ENCODE results near the gene ARHGEF1. TPM values are rescaled to one million over a fixed set of nuclear protein-coding genes. Genes with fewer than 3 reads are reported as not detected.

The ARHGEF1 gene
- total and polyA plus RNA-seq, 12 donors = 7.3 to 443 (median 54.1) TPM

DNA sequence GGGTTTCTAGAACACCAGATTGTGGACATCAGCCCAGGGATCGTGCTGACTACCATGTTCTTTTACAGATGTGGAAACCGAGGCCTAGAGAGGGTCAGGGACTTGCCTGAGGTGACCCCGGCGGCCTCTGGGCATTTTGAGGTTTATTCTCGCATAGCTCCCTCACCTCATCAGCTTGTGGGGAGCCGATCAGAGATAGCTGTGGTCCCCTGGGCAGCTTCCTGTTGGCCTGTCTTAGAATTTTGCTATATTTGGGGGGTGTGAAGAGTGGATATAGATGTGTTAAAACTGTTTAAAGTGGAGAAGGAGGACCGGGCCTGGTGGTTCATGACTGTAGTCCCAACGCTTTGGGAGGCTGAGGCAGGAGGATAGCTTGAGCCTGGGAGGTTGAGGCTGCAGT is 6.9 kb downstream of the ARHGEF1 start:
- no peak for TF ChIP-seq CTCF (IDR thresholded peaks at IDR 0.05)
- no peak for TF ChIP-seq POLR2A (IDR thresholded peaks at IDR 0.05)
- Histone ChIP-seq H3K27ac (no peak overlapping the region), H3K27me3 (no peaks in the 10 kb centered on the region), H3K4me3 (no peak overlapping the region), H3K9me3 (replicated peaks in 1 of 3) (no peaks in the 10 kb centered on the region), H3K36me3 (replicated peaks in 1 of 2) (peaks cover 0 to 37% of the 10 kb centered on the region in 2 donors), H3K4me1 (replicated peaks in 1 of 2) (peaks cover 0 to 3% of the 10 kb centered on the region in 2 donors)
- WGBS, 4 donors = 90 to 92% (median 91%) methylated on average over 8 of the region's 8 CpGs
- intact Hi-C loops (cut with DNase I) = loop anchor here in 1 of 2 donors (10.0 kb wide), 1 partner anchor 45 kb away; no protein-coding TSS in a partner anchor
- DNase-seq = no peak

DNA sequence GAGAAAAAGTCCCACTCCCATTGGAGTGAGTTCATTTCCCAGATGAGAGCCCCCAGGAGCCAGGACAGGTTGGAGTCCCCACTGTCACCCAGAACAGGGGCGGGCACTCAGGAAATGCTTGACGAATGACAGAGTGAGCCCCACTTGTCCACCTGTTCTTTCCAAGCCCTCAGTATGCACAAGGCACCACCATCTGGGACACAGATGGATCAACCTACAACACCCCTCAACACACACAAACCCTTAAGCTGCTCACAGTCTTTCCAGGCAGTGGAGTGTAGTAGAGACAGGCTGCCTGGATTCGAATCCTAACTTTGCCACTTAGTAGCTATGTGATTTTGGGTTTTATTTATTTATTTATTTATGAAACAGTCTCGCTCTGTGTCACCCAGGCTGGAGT is 8.0 kb downstream of the ARHGEF1 start:
- Histone ChIP-seq H3K4me1 (replicated peaks in 1 of 2) (no peaks in the 10 kb centered on the region), H3K36me3 (replicated peaks in 1 of 2) (peaks cover 0 to 47% of the 10 kb centered on the region in 2 donors), H3K9me3 (replicated peaks in 1 of 3) (no peaks in the 10 kb centered on the region), H3K4me3 (no peak overlapping the region), H3K27ac (no peak overlapping the region), H3K27me3 (no peaks in the 10 kb centered on the region)
- WGBS, 4 donors = 93 to 97% (median 96%) methylated on average over 4 of the region's 4 CpGs
- intact Hi-C loops (cut with DNase I) = no loop called here
- DNase-seq = no peak
- no peak for TF ChIP-seq CTCF (IDR thresholded peaks at IDR 0.05)
- TF ChIP-seq POLR2A (IDR thresholded peaks at IDR 0.05) = no peak

DNA sequence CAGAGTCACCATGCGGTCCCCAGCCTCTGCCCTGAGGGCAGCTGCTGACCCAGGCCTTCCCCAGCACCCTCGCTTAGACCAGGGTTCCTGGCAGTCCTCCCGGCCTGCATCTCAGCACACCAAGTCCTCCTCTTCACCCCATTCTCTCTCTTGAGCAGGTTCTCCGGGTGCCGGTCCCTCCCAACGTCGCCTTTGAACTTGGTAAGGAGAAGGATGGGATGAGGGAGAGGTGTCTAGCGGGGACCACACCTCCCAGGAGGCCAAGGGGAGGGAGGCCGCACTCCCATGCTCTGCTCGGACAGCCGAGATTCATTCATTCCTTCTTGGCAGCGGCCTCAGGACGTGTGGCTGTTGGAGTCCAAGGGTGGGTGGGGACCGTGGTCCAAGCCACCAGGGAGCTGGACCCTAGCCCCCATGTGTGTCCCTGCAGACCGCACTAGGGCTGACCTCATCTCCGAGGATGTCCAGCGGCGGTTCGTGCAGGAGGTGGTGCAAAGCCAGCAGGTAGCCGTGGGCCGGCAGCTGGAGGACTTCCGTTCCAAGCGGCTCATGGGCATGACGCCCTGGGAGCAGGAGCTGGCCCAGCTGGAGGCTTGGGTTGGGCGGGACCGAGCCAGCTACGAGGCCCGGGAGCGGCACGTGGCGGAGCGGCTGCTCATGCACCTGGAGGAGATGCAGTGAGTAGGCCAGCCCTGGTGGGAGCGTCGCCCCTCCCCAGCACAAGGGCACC is 9.4 kb downstream of the ARHGEF1 start:
- Histone ChIP-seq H3K4me3 (no peak overlapping the region), H3K27ac (no peak overlapping the region), H3K9me3 (replicated peaks in 1 of 3) (no peaks in the 10 kb centered on the region), H3K36me3 (replicated peaks in 1 of 2) (peaks cover 0 to 51% of the 10 kb centered on the region in 2 donors), H3K4me1 (replicated peaks in 1 of 2) (no peaks in the 10 kb centered on the region), H3K27me3 (no peaks in the 10 kb centered on the region)
- DNase-seq = no peak
- intact Hi-C loops (cut with DNase I) = no loop called here
- WGBS, 4 donors = 91 to 94% (median 93%) methylated on average over 7 to 34 of the region's 34 CpGs
- TF ChIP-seq CTCF (IDR thresholded peaks at IDR 0.05) = no peak
- no peak for TF ChIP-seq POLR2A (IDR thresholded peaks at IDR 0.05)

DNA sequence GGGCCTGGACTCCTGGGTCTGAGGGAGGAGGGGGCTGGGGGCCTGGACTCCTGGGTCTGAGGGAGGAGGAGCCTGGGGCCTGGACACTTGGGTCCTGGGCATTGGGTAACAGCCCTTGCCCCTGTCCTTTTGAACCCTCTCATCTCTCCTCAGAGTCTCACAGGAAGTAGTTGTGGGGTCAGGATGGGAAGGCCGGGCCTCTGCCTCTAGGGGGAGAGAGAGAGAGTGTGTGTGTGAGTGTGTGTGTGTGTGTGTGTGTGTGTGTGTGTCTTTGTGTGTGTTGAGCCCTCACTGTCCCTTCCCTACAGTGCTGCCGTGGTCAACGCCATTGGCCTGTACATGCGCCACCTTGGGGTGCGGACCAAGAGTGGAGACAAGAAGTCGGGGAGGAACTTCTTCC is 10.9 kb downstream of the ARHGEF1 start:
- Histone ChIP-seq H3K27ac (no peak overlapping the region), H3K36me3 (replicated peaks in 1 of 2) (peaks cover 0 to 56% of the 10 kb centered on the region in 2 donors), H3K9me3 (replicated peaks in 1 of 3) (no peaks in the 10 kb centered on the region), H3K27me3 (no peaks in the 10 kb centered on the region), H3K4me1 (replicated peaks in 1 of 2) (no peaks in the 10 kb centered on the region), H3K4me3 (no peak overlapping the region)
- intact Hi-C loops (cut with DNase I) = no loop called here
- TF ChIP-seq POLR2A (IDR thresholded peaks at IDR 0.05) (no peak), CTCF (IDR thresholded peaks at IDR 0.05) (no peak)
- WGBS, 4 donors = 74 to 86% (median 80%) methylated on average over 6 of the region's 6 CpGs
- no peak for DNase-seq
